ENCODE data around the gene FHIT. TPM values are rescaled to one million over a fixed set of nuclear protein-coding genes. Genes with fewer than 3 reads are reported as not detected.

Gene FHIT
- polyA plus RNA-seq, 1 of the 3 experiments (the other 2 are of a cell fraction) = 0.41 TPM

- Histone ChIP-seq H2AFZ (ENCODE audit: low read depth) (no peak overlapping the region), H3K27ac (ENCODE audit: low read depth in 2 of 2, low read length in 1 of 2) (no peak overlapping the region), H3K36me3 (replicated peaks in 1 of 2; ENCODE audit: control insufficient read depth in 1 of 2, insufficient read depth in 2 of 2, low read length in 1 of 2) (no peaks in the 10 kb centered on the region), H3K9ac (no peak overlapping the region), H3K79me2 (ENCODE audit: insufficient read depth) (no peaks in the 10 kb centered on the region), H3K9me2 (no peaks in the 10 kb centered on the region), H3K9me3 (no peaks in the 10 kb centered on the region), H4K20me1 (ENCODE audit: insufficient read depth) (no peaks in the 10 kb centered on the region), H3K4me1 (ENCODE audit: control insufficient read depth in 1 of 2, insufficient read depth in 2 of 2, low read depth in 1 of 2, low read length in 1 of 2) (no peaks in the 10 kb centered on the region), H3K4me2 (no peak overlapping the region), H3K27me3 (ENCODE audit: insufficient read depth) (no peaks in the 10 kb centered on the region), H3F3A (replicated peaks; ENCODE audit: insufficient read depth) (no peaks in the 10 kb centered on the region), H3K4me3 (ENCODE audit: low read depth in 2 of 2, low read length in 1 of 2) (no peak overlapping the region; a peak in 1 of 4 replicates)
- WGBS (ENCODE audit: low lambda C conversion rate) = 63% methylated on average over 15 of the region's 15 CpGs
- CTCF ChIA-PET = interaction anchor here (0.6 kb wide), 1 partner anchor 10 kb away, joined by 3 read pairs; no protein-coding TSS in a partner anchor
- POLR2A ChIA-PET = no interaction called here
- DNase-seq = no peak
- TF ChIP-seq MXI1 (IDR thresholded peaks at IDR 0.05; ENCODE audit: low read depth, low read length) (no peak), MEF2A (IDR thresholded peaks at IDR 0.05; ENCODE audit: borderline replicate concordance, low read depth) (no peak), TCF12 (IDR thresholded peaks at IDR 0.05) (no peak), SIN3A (IDR thresholded peaks at IDR 0.05; ENCODE audit: borderline replicate concordance, low read depth, low read length) (no peak), RXRA (IDR thresholded peaks at IDR 0.05; ENCODE audit: borderline replicate concordance, low read depth) (no peak), RAD21 (IDR thresholded peaks at IDR 0.05; ENCODE audit: low read length) (no peak), EP300 (IDR thresholded peaks at IDR 0.05; ENCODE audit: borderline replicate concordance in 1 of 2, low read depth in 1 of 2, low read length in 1 of 2) (no peak), RCOR1 (IDR thresholded peaks at IDR 0.05; ENCODE audit: low read length) (no peak), GABPA (IDR thresholded peaks at IDR 0.05; ENCODE audit: low read depth) (no peak), POLR2AphosphoS5 (IDR thresholded peaks at IDR 0.05; ENCODE audit: low read depth, low read length) (no peak), ZBTB33 (IDR thresholded peaks at IDR 0.05; ENCODE audit: borderline replicate concordance, low read depth) (no peak), NFIC (IDR thresholded peaks at IDR 0.05; ENCODE audit: borderline replicate concordance) (no peak), FOXM1 (IDR thresholded peaks at IDR 0.05; ENCODE audit: low read depth) (no peak), ELF1 (IDR thresholded peaks at IDR 0.05) (no peak), PBX3 (IDR thresholded peaks at IDR 0.05) (no peak), NRF1 (IDR thresholded peaks at IDR 0.05; ENCODE audit: low read depth, low read length) (no peak), SMC3 (IDR thresholded peaks at IDR 0.05; ENCODE audit: low read depth, low read length) (no peak)
Measured at GRCh38 chr3:60147249-60147950, 1103.9 kb downstream of the FHIT start.

GRCh38 chr3:60146121-60146520 lies 1105.1 kb downstream of the FHIT start:
- H3F3A ChIP-seq (replicated peaks; ENCODE audit: insufficient read depth) = no peaks in the 10 kb centered on the region
- 0% methylated on average over 1 of the region's 1 CpG for WGBS (ENCODE audit: low lambda C conversion rate)
- H3K4me3 ChIP-seq (ENCODE audit: low read depth in 2 of 2, low read length in 1 of 2) = no peak overlapping the region
- no peaks in the 10 kb centered on the region for H3K36me3 ChIP-seq (replicated peaks in 1 of 2; ENCODE audit: control insufficient read depth in 1 of 2, insufficient read depth in 2 of 2, low read length in 1 of 2)
- H4K20me1 ChIP-seq (ENCODE audit: insufficient read depth) = no peaks in the 10 kb centered on the region
- H3K9ac ChIP-seq = no peak overlapping the region
- no peaks in the 10 kb centered on the region for H3K9me2 ChIP-seq
- H3K79me2 ChIP-seq (ENCODE audit: insufficient read depth) = no peaks in the 10 kb centered on the region
- H3K4me2 ChIP-seq = no peak overlapping the region
- no peak overlapping the region for H3K27ac ChIP-seq (ENCODE audit: low read depth in 2 of 2, low read length in 1 of 2)
- no peaks in the 10 kb centered on the region for H3K27me3 ChIP-seq (ENCODE audit: insufficient read depth)
- no peak overlapping the region for H2AFZ ChIP-seq (ENCODE audit: low read depth)
- H3K4me1 ChIP-seq (ENCODE audit: control insufficient read depth in 1 of 2, insufficient read depth in 2 of 2, low read depth in 1 of 2, low read length in 1 of 2) = no peaks in the 10 kb centered on the region
- no peaks in the 10 kb centered on the region for H3K9me3 ChIP-seq
- DNase-seq = no peak
- ChIA-PET CTCF (no interaction called here), POLR2A (no interaction called here)
- TF ChIP-seq PBX3 (IDR thresholded peaks at IDR 0.05) = no peak
- TF ChIP-seq SMC3 (IDR thresholded peaks at IDR 0.05; ENCODE audit: low read depth, low read length) = no peak
- no peak for TF ChIP-seq TEAD4 (IDR thresholded peaks at IDR 0.05; ENCODE audit: borderline replicate concordance, insufficient read depth)
- no peak for TF ChIP-seq IRF3 (IDR thresholded peaks at IDR 0.05; ENCODE audit: low read depth, low read length)
- TF ChIP-seq FOSL2 (IDR thresholded peaks at IDR 0.05; ENCODE audit: borderline replicate concordance, low read depth) = no peak
- no peak for TF ChIP-seq MAX (IDR thresholded peaks at IDR 0.05; ENCODE audit: low read depth)
- no peak for TF ChIP-seq EP300 (IDR thresholded peaks at IDR 0.05; ENCODE audit: borderline replicate concordance in 1 of 2, low read depth in 1 of 2, low read length in 1 of 2)
- no peak for TF ChIP-seq FOXM1 (IDR thresholded peaks at IDR 0.05; ENCODE audit: low read depth)
- no peak for TF ChIP-seq EZH2phosphoT487 (IDR thresholded peaks at IDR 0.05; ENCODE audit: borderline replicate concordance, low read depth)
